Stimulated activated CD4-positive, alpha-beta T cell treated with anti-CD3 and anti-CD28 coated beads, Interleukin-1b, Interleukin-23, amount 100 ng/mL, for 24 hours (primary cell): Measurements from ENCODE around the gene ZDHHC12.

ENCODE experiments used
- DNase-seq, 4 experiments: peaks; one replicate each; pipeline ENCODE4 v3.0.0-alpha.2; 2020; ENCODE audit warnings: low read depth in 4 of 4, low spot score in 1 of 4

Gene ZDHHC12

DNA sequence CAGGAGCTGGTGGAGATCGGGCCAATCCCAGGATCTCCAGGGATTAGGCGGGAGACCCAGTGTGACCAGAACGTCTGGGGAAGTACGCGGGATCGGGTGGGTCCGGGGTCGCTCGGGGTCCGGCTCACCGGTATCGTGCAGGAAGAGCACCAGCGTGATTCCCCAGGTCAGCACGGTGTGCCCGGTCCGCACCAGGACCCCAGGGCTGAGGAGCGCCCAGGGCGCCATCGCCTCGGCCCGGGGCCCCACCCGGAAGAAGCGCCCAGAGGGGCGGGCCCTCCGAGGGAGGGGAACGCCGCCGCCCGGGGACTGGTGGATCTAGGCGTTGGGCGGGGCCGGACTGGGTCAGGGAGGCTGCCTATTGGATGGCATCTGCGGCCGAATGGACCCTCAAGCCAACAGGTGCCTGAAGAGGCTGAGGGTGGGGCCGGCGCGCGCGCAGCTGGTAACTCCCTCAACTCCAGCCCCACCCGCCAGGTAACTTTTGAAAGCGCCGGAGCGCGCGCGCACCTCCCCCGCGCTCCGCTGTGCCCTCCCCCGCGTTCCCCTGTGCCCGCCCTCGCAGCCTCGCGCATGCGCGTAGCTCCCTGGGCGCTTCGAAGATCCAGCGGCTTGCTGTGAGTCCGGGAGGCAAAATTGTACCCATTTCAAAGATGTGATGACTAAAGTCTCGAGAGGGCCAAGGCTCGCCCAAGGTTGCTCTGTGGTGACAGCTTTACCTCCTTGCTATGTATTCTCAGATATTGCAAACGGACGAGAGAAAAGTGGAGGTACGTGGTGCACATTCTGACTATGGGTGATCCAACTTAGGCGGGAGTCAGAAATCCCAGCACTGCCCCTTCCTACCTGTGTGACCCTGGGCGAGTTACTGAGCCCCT, at the start of gene ZDHHC12:
TSS of gene ZDHHC12 (minus strand) at position 262 of the 878 bp plus-strand sequence. CDS start at position 228, 34 bp downstream.
- DNase-seq, result peak; percentile 96 to 99 (median 98)

- DNase-seq, result no peak
These were observed 49.1 kb upstream of the ZDHHC12 start for GRCh38 chr9:128773049-128773448.

- peak; percentile 86 to 92 (median 92) for DNase-seq
These were observed 48.0 kb upstream of the ZDHHC12 start, which contains the start of gene ZER1 for GRCh38 chr9:128771745-128772519. TSS of gene ZER1 (minus strand) at chr9:128771927. CDS start at chr9:128755565, 16,362 bp downstream.

GRCh38 chr9:128771094-128771721, 47.3 kb upstream of the ZDHHC12 start:
- DNase-seq, result peak in 1 of 4 experiments; percentile 4

- DNase-seq, result no peak
These were observed 46.5 kb upstream of the ZDHHC12 start for GRCh38 chr9:128770286-128771030.

DNA sequence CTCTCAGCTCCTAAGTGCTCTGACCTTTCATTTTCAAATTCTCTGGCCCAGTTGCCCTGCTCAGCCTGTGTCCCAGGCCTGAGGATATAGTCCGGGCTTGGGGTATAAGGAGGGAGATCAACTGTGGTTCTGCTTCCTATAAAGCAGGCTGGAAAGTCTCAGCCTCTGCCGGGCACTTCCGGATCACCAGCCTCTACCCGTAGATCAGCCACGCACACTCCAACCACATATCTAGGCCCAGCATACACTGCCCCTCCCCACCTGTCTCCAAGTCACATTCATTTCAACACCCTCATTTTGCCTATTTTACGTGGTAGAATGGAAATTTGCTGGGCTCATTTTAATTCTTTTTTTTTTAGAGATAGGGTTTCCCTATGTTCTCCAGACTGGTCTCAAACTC, 44.7 kb upstream of the ZDHHC12 start:
- no peak for DNase-seq

DNA sequence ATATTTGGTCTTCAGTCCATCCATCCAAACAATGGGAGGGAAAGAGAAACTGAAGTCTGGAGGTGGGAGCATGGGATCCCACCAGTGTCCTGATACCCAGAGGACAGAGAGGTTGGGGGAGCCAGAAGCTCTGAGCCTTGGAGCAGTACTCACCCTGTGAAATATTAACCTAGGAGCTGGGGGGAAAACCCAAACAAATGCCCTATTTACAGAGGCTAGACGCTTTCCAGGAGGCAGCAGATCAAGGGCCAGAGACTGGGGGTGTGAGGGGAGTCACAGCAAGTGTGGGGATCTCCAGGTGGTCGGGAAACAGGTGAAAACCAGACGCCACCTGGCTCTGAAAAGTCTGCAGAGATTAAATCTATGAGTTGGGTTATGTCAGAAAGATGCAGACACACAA, 41.6 kb upstream of the ZDHHC12 start:
- no peak for DNase-seq

- DNase-seq, result no peak
These were observed 40.4 kb upstream of the ZDHHC12 start for GRCh38 chr9:128764361-128764760.

- no peak for DNase-seq
These were observed 38.9 kb upstream of the ZDHHC12 start for GRCh38 chr9:128762671-128763449.

GRCh38 chr9:128757602-128758001, 33.7 kb upstream of the ZDHHC12 start:
- no peak for DNase-seq

DNA sequence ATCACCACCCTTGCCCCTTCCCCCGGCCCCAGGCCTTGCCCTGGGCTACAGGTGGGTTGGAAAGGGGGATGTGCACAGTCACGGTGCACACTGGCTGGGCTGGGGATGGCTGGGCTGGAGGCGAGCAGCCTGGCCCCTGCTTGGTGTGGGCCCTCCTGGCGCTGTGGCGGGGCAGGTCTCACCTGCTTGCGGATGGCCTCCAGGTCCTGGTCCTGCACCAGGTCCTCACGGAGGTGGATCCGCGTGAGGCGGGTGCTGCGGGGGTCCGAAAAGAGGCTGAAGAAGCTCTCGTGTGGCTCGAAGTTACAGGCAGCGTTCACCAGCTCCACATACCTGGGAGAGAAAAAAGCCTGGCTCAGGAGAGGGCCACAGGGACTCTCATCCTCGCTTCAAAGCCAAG, 29.7 kb upstream of the ZDHHC12 start:
- no peak for DNase-seq

DNA sequence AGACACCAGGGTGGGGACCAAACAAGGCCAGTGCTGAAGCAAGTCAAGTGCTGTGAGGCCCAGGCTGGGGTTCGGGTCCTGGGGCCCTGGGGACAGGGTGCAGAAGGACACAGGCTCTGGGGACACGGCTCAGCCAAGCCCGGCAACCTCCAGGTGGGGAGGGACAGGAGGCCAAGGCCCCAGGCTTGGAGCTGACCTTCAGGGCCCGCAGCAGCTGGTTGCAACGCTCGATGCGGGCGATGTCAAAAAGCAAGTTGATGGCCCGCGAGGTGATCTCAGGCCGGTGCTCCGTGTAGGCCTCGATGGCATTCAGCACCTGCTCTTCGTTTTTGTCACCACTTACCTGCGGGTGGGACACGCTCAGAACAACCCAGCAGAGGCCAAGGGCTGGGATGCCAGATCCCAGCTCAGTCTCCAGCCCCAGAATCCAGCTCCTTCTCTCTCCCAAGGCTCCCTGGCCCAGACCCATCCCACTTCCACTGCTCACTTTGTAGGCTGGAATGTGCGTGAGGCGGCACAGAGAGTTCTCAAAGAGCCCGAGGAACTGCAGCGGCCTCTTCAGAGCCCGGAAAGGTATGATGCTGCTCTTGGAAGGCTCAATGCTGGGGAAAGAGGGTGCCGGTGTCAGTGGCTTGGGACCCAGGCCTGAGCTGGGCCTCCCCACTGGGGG, 27.1 kb upstream of the ZDHHC12 start:
- no peak for DNase-seq

GRCh38 chr9:128747241-128747640, 23.3 kb upstream of the ZDHHC12 start:
- DNase-seq, result no peak

DNA sequence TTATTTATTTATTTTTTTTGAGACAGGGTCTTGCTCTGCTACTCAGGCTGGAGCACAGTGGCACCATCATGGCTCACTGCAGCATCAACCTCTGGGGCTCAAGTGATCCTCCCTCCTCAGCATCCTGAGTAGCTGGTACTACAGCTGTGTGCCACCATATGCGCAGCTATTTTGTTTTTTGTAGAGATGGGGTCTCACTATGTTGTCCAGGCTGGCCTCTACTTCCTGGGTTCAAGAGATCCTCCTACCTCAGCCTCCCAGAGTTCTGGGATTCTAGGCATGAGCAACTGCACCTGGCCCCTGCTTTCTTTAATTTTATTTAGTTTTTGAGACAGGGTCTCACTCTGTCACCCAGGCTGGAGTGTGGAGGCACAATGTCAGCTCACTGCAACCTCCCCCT, 19.5 kb upstream of the ZDHHC12 start:
- no peak for DNase-seq

GRCh38 chr9:128742401-128742800, 18.5 kb upstream of the ZDHHC12 start:
- no peak for DNase-seq

GRCh38 chr9:128735373-128735772, 11.4 kb upstream of the ZDHHC12 start:
- no peak for DNase-seq

GRCh38 chr9:128733256-128733655, 9.3 kb upstream of the ZDHHC12 start:
- no peak for DNase-seq

GRCh38 chr9:128732576-128732975, 8.6 kb upstream of the ZDHHC12 start:
- DNase-seq, result no peak

DNA sequence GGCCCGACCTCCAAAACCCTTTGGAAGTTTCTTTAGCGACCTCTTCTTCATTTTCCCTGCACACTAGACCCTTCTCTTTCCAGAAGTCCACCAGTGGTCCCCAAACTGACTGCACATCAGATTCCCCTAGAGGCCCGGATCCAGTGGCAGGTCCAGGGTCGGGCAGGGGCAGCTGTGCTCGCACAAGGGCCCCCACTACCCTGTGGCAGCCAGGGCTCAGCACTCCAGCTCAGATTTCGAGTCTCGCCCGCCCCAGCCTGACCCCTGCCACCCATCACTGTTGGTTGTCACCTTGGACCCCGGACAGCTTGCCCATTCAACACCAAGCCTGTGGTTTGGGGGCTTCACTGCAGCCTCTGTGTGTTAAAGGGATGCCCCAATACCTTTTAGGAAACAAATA, 7.8 kb upstream of the ZDHHC12 start:
- DNase-seq, result no peak

DNA sequence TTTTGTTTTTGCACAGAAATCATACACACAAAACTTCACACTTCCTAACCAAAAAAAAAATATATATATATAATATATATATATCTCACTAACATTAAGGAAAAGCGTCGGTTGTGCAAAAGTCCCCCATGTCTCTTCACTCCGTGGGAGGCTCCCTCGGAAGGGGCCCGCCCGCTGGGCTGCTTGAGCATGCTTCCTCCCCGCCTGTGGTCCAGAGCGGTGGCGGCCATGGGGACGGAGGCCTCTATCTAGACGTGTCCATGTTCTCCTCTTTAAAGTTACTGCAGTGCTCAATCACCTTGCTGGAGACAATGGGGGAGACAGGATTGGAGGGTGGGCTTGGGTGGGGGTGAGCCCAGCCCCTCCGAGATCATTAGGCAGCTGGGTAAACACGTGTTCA, 7.2 kb upstream of the ZDHHC12 start:
- no peak for DNase-seq
